Thoracic aorta (tissue), 2 donors: ENCODE results near the gene EPHA8. TPM values are rescaled to one million over a fixed set of nuclear protein-coding genes. Genes with fewer than 3 reads are reported as not detected.

Experiments
- ATAC-seq: fragments of 150-250 bp; one replicate; pipeline ENCODE4 v1.8.0; 2017; ENCODE audit warnings: low read depth; ENCODE audit not compliant: insufficient number of reproducible peaks, low FRiP score
- DNase-seq: peaks from one replicate; pipeline ENCODE4 v3.0.0-alpha.2; 2020; ENCODE audit warnings: low spot score
- H3K27ac ChIP-seq, 2 donors: fragments of 200-600 bp; sonication (generic); 1 replicate in 1 of 2; 2 replicates in 1 of 2; pipeline ENCODE4 v1.5.1; 2016; ENCODE audit warnings: mild to moderate bottlenecking in 2 of 2, moderate library complexity in 2 of 2
- H3K27me3 ChIP-seq: fragments of 200-600 bp; sonication (generic); replicated peaks from 2 replicates; pipeline ENCODE4 v1.6.0; 2016; ENCODE audit warnings: mild to moderate bottlenecking; ENCODE audit not compliant: insufficient read depth
- H3K36me3 ChIP-seq: fragments of 200-600 bp; sonication (generic); one replicate; pipeline ENCODE4 v1.5.1; 2016
- H3K4me1 ChIP-seq, 2 donors: fragments of 200-600 bp; sonication (generic); 1 replicate in 1 of 2; 2 replicates in 1 of 2; pipeline versions ENCODE4 v1.5.1 to v1.6.0; 2016; ENCODE audit warnings: low read depth in 2 of 2, mild to moderate bottlenecking in 1 of 2; ENCODE audit not compliant: control insufficient read depth in 1 of 2
- H3K4me3 ChIP-seq: fragments of 200-600 bp; sonication (generic); 2 replicates; pipeline ENCODE4 v1.5.1; 2016; ENCODE audit warnings: mild to moderate bottlenecking
- H3K9me3 ChIP-seq: fragments of 200-600 bp; sonication (generic); 2 replicates; pipeline ENCODE4 v1.5.1; 2016
- CTCF ChIP-seq: fragments of 200-600 bp; sonication (generic); IDR thresholded peaks from one replicate; pipeline ENCODE4 v1.5.1; 2019; ENCODE audit warnings: antibody characterized with exemption
- total RNA-seq, 2 donors: library from RNA; depleted of rRNA; stranded (reverse); fragments of >200 nt; gene quantifications; one replicate each; pipeline versions ENCODE4 v1.1.0 to v1.2.3, GENCODE V29; 2016

EPHA8 gene
- total RNA-seq, 2 donors from 2014 or later, result not detected

DNA sequence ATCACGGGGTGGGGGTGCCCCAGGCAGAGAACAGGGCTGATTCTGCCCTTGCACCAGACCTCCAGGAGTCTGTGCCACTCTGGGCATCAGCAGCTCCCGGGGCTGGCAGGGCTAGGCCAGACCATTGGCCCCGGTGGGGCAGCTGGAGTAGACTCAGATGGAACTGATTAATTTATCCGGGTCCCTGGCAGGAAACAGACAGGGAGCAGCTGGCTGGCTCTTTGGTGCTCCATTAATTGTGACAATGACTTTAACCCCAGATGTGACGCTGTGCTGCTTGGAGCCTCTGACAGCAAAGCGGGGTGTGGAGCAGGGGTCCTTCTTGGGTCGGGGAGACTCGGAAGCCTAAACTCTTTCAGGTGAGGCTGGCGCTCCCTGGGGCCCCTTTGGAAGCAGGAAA, 9.5 kb downstream of the EPHA8 start:
- no peak overlapping the region for H3K27ac ChIP-seq
- no peaks in the 10 kb centered on the region for H3K36me3 ChIP-seq
- TF ChIP-seq CTCF, result no peak
- H3K4me1 ChIP-seq, result no peaks in the 10 kb centered on the region
- DNase-seq, result no peak
- no peak overlapping the region for H3K4me3 ChIP-seq
- H3K27me3 ChIP-seq, result no peaks in the 10 kb centered on the region
- no peak for ATAC-seq
- no peaks in the 10 kb centered on the region for H3K9me3 ChIP-seq

DNA sequence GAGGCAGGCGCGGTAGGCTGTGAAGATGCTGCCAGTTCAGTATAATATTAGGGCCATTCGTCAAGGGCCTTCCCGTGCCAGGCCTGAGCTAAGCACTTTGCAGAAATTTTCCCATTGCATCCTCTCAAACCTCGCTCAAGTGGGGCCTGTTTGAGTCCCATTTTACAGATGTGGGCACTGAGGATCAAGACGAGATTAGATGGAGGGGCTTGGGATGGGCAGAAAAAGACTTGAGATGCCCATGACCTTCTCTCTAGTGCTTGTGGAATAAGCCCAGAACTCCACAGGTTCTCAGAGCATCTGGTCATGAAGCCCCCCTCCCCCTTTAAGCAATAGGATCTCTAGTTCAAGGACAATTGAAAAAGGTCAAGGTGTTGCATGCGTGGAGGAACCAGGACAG, 9.9 kb downstream of the EPHA8 start:
- no peak for DNase-seq
- no peak for ATAC-seq
- no peak for TF ChIP-seq CTCF
- no peaks in the 10 kb centered on the region for H3K9me3 ChIP-seq
- no peaks in the 10 kb centered on the region for H3K4me1 ChIP-seq
- H3K27ac ChIP-seq, result no peak overlapping the region
- H3K27me3 ChIP-seq, result no peaks in the 10 kb centered on the region
- no peaks in the 10 kb centered on the region for H3K36me3 ChIP-seq
- no peak overlapping the region for H3K4me3 ChIP-seq

- Histone ChIP-seq H3K36me3 (no peaks in the 10 kb centered on the region), H3K27me3 (no peaks in the 10 kb centered on the region), H3K9me3 (no peaks in the 10 kb centered on the region), H3K27ac (no peak overlapping the region), H3K4me1 (no peaks in the 10 kb centered on the region), H3K4me3 (no peak overlapping the region)
- ATAC-seq, result no peak
- no peak for DNase-seq
- no peak for TF ChIP-seq CTCF
These were observed 12.4 kb downstream of the EPHA8 start for GRCh38 chr1:22575532-22576149.

DNA sequence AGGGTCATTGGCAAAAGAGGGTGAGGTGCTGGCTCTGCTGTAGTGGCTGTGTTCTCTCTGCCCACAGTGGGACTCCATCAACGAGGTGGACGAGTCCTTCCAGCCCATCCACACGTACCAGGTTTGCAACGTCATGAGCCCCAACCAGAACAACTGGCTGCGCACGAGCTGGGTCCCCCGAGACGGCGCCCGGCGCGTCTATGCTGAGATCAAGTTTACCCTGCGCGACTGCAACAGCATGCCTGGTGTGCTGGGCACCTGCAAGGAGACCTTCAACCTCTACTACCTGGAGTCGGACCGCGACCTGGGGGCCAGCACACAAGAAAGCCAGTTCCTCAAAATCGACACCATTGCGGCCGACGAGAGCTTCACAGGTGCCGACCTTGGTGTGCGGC, 12.9 kb downstream of the EPHA8 start:
- ATAC-seq, result no peak
- H3K4me1 ChIP-seq, result no peaks in the 10 kb centered on the region
- H3K9me3 ChIP-seq, result no peaks in the 10 kb centered on the region

GRCh38 chr1:22576617-22577016, 13.3 kb downstream of the EPHA8 start:
- H3K4me1 ChIP-seq, result no peaks in the 10 kb centered on the region
- H3K9me3 ChIP-seq, result no peaks in the 10 kb centered on the region
- H3K27ac ChIP-seq, result no peak overlapping the region
- no peak for ATAC-seq
- no peak for DNase-seq
- TF ChIP-seq CTCF, result no peak
- no peaks in the 10 kb centered on the region for H3K27me3 ChIP-seq
- no peaks in the 10 kb centered on the region for H3K36me3 ChIP-seq
- no peak overlapping the region for H3K4me3 ChIP-seq

More for the DNA sequence above, 12.9 kb downstream of the EPHA8 start:
- Histone ChIP-seq H3K36me3 (no peaks in the 10 kb centered on the region), H3K4me3 (no peak overlapping the region), H3K27ac (no peak overlapping the region), H3K27me3 (no peaks in the 10 kb centered on the region)
- no peak for TF ChIP-seq CTCF
- no peak for DNase-seq
